A673 (cell line): ENCODE data around the gene RNF26. TPM values are rescaled to one million over a fixed set of nuclear protein-coding genes. Genes with fewer than 3 reads are reported as not detected.

Source experiments
- BruUV-seq: library from RNA; stranded (reverse); fragments of 400-500 nt; replicated peaks from 2 replicates; lab custom pipeline; 2021; lab: Mats Ljungman, UMichigan
- CTCF ChIA-PET: fragments of 300-600 bp; sonication (Branson Sonifier 250); formaldehyde crosslinking; loops from one replicate; lab custom pipeline; 2022; ENCODE audit warnings: antibody characterized with exemption; lab: Charles Lee
- POLR2A ChIA-PET: fragments of 300-600 bp; sonication (Branson Sonifier 250); formaldehyde crosslinking; loops from one replicate; lab custom pipeline; 2022; ENCODE audit warnings: antibody characterized with exemption; ENCODE audit not compliant: low non-redundant PET; lab: Charles Lee
- DNase-seq: peaks from one replicate; pipeline ENCODE4 v3.0.0-alpha.2; 2015; ENCODE audit warnings: low spot score
- H3K27ac ChIP-seq: fragments of 200-600 bp; sonication (generic); 2 replicates; pipeline ENCODE4 v1.5.1; 2016; ENCODE audit warnings: mixed run types, low read depth, mild to moderate bottlenecking, mixed read lengths, antibody characterized with exemption, low read length; ENCODE audit not compliant: poor library complexity, severe bottlenecking
- H3K27me3 ChIP-seq: fragments of 200-600 bp; sonication (generic); replicated peaks from 2 replicates; pipeline ENCODE4 v1.6.1; 2017; ENCODE audit warnings: mixed run types, low read depth, mild to moderate bottlenecking, mixed read lengths, antibody characterized with exemption, low read length; ENCODE audit not compliant: insufficient read depth, poor library complexity
- H3K36me3 ChIP-seq: fragments of 200-600 bp; sonication (generic); 2 replicates; pipeline ENCODE4 v1.6.1; 2016; ENCODE audit warnings: mixed run types, mild to moderate bottlenecking, mixed read lengths, antibody characterized with exemption, low read length; ENCODE audit not compliant: insufficient read depth, poor library complexity, severe bottlenecking
- H3K4me1 ChIP-seq: fragments of 200-600 bp; sonication (generic); 2 replicates; pipeline ENCODE4 v1.6.1; 2017; ENCODE audit warnings: mixed run types, mild to moderate bottlenecking, mixed read lengths, antibody characterized with exemption, low read length; ENCODE audit not compliant: insufficient read depth, poor library complexity, severe bottlenecking
- H3K4me3 ChIP-seq: fragments of 200-600 bp; sonication (generic); 2 replicates; pipeline ENCODE4 v1.5.1; 2016; ENCODE audit warnings: low read depth, mixed run types, mild to moderate bottlenecking, mixed read lengths, low read length; ENCODE audit not compliant: poor library complexity, severe bottlenecking
- H3K9me3 ChIP-seq: fragments of 200-600 bp; sonication (generic); 2 replicates; pipeline ENCODE4 v1.6.1; 2016; ENCODE audit warnings: mixed run types, low read depth, mild to moderate bottlenecking, mixed read lengths, antibody characterized with exemption, low read length; ENCODE audit not compliant: poor library complexity, severe bottlenecking
- CTCF ChIP-seq: fragments of 300-800, 200-600 bp; sonication (generic); conservative IDR thresholded peaks from 2 replicates; pipeline ENCODE4 v1.5.1; 2017; ENCODE audit warnings: low read depth, mild to moderate bottlenecking, antibody characterized with exemption, low read length, moderate library complexity, mixed read lengths
- EZH2 ChIP-seq: fragments of 200-600 bp; sonication (generic); IDR thresholded peaks from 2 replicates; pipeline ENCODE4 v1.6.1; 2017; ENCODE audit warnings: borderline replicate concordance, low read depth, mild to moderate bottlenecking, mixed read lengths, antibody characterized with exemption, low read length; ENCODE audit not compliant: poor library complexity, severe bottlenecking
- intact Hi-C: fragments of 100-400 bp; cut with micrococcal nuclease; formaldehyde crosslinking; loops from one replicate; pipeline ENCODE4 v1.10.0; 2022; ENCODE audit not compliant: unreplicated experiment
- total RNA-seq: library from RNA; stranded (reverse); gene quantifications from 2 replicates; pipeline ENCODE4 v1.2.3, GENCODE V29; 2021

RNF26 gene
- total RNA-seq, 1 experiment from 2014 or later: 81.3 TPM

GRCh38 chr11:119375337-119376196, 41.2 kb downstream of the RNF26 start:
- BruUV-seq: no TSS peak
- Histone ChIP-seq H3K27ac (no peak overlapping the region), H3K9me3 (no peaks in the 10 kb centered on the region), H3K27me3 (no peaks in the 10 kb centered on the region), H3K4me1 (peaks cover 17% of the 10 kb centered on the region), H3K36me3 (no peaks in the 10 kb centered on the region), H3K4me3 (no peak overlapping the region)
- intact Hi-C loops: loop anchor here (2.0 kb wide), 1 partner anchor 19 kb away; no protein-coding TSS in a partner anchor
- no peak for DNase-seq
- ChIA-PET POLR2A (no interaction called here), CTCF (interaction anchor here (0.5 to 2.0 kb wide), 4 partner anchors 27 to 99 kb away, joined by 4 to 7 read pairs (median 5); no protein-coding TSS in a partner anchor)
- TF ChIP-seq EZH2 (no peak), CTCF (no peak)

GRCh38 chr11:119376197-119376847, 42.0 kb downstream of the RNF26 start:
- Histone ChIP-seq H3K9me3 (no peaks in the 10 kb centered on the region), H3K4me3 (no peak overlapping the region), H3K4me1 (peaks cover 15% of the 10 kb centered on the region), H3K27me3 (no peaks in the 10 kb centered on the region), H3K27ac (no peak overlapping the region), H3K36me3 (no peaks in the 10 kb centered on the region)
- BruUV-seq: no TSS peak
- CTCF ChIA-PET: interaction anchor here (0.6 to 2.0 kb wide), 3 partner anchors 28 to 99 kb away, joined by 4 to 7 read pairs (median 6); no protein-coding TSS in a partner anchor
- intact Hi-C loops: no loop called here
- no peak for DNase-seq
- POLR2A ChIA-PET: no interaction called here
- TF ChIP-seq CTCF (no peak), EZH2 (no peak)

GRCh38 chr11:119377112-119377901, 43.0 kb downstream of the RNF26 start:
- no peak overlapping the region for H3K27ac ChIP-seq
- no peak overlapping the region for H3K4me3 ChIP-seq
- H3K36me3 ChIP-seq: no peaks in the 10 kb centered on the region
- no peaks in the 10 kb centered on the region for H3K27me3 ChIP-seq
- DNase-seq: no peak
- TF ChIP-seq EZH2: no peak
- TF ChIP-seq CTCF: no peak
- H3K9me3 ChIP-seq: no peaks in the 10 kb centered on the region
- CTCF ChIA-PET: interaction anchor here (2.0 kb wide), 1 partner anchor 98 kb away, joined by 6 read pairs; no protein-coding TSS in a partner anchor
- POLR2A ChIA-PET: no interaction called here
- H3K4me1 ChIP-seq: peaks cover 6% of the 10 kb centered on the region
- intact Hi-C loops: no loop called here
- BruUV-seq: no TSS peak
